Activated naive CD8-positive, alpha-beta T cell treated with anti-CD3 and anti-CD28 coated beads, Interleukin-2, amount 10 ng/mL, durations not matched to agents 7 days and 5 days (primary cell): ENCODE data around the gene ERN1. TPM values are rescaled to one million over a fixed set of nuclear protein-coding genes. Genes with fewer than 3 reads are reported as not detected.

ENCODE experiments used
- ATAC-seq: fragments of 150-1000 bp; cut with Tn5 transposase; one replicate; pipeline ENCODE4 v1.10.0; 2021; ENCODE audit warnings: low read depth, moderate library complexity
- POLR2A ChIA-PET: fragments of 350-600 bp; sonication (Branson Sonifier 250); formaldehyde crosslinking; loops from one replicate; lab custom pipeline; 2021; ENCODE audit warnings: antibody characterized with exemption; lab: Charles Lee
- DNase-seq: peaks from one replicate; pipeline ENCODE4 v3.0.0; 2021
- H3K27ac Mint-ChIP-seq: one replicate; pipeline ENCODE4 v1.8.0; 2022; ENCODE audit warnings: mild to moderate bottlenecking, mixed read lengths
- H3K27me3 Mint-ChIP-seq: one replicate; pipeline ENCODE4 v1.8.0; 2022; ENCODE audit warnings: mild to moderate bottlenecking, moderate library complexity, mixed read lengths
- H3K36me3 Mint-ChIP-seq: one replicate; pipeline ENCODE4 v1.8.0; 2021; ENCODE audit warnings: mild to moderate bottlenecking, mixed read lengths
- H3K4me1 Mint-ChIP-seq: one replicate; pipeline ENCODE4 v1.8.0; 2021; ENCODE audit warnings: mixed read lengths
- H3K4me3 Mint-ChIP-seq: one replicate; pipeline ENCODE4 v1.8.0; 2022; ENCODE audit warnings: mild to moderate bottlenecking, moderate library complexity, mixed read lengths
- H3K9me3 Mint-ChIP-seq: one replicate; pipeline ENCODE4 v1.8.0; 2021; ENCODE audit warnings: mixed read lengths
- total RNA-seq, 2 experiments: library from RNA; stranded (reverse); gene quantifications; one replicate each; pipeline ENCODE4 v1.2.3, GENCODE V29; 2021

The ERN1 gene
- total RNA-seq, 2 experiments from 2014 or later, result 38.6 to 45.3 TPM

- no peak overlapping the region for H3K27ac Mint-ChIP-seq
- no peak overlapping the region for H3K4me3 Mint-ChIP-seq
- H3K4me1 Mint-ChIP-seq, result peaks cover 8% of the 10 kb centered on the region
- DNase-seq (peak; percentile 19), ATAC-seq (no peak)
- H3K9me3 Mint-ChIP-seq, result peaks cover 1% of the 10 kb centered on the region
- POLR2A ChIA-PET, result interaction anchor here (0.5 to 1.2 kb wide), 3 partner anchors 12 to 14 kb away, joined by 3 to 6 read pairs (median 3); partner anchors contain the start of gene ICAM2
- no peaks in the 10 kb centered on the region for H3K27me3 Mint-ChIP-seq
- H3K36me3 Mint-ChIP-seq, result peaks cover 10% of the 10 kb centered on the region
Observed at GRCh38 chr17:64006361-64007088, 123.4 kb downstream of the ERN1 start.

- Mint-ChIP-seq H3K9me3 (peaks cover 1% of the 10 kb centered on the region), H3K27ac (no peak overlapping the region), H3K27me3 (no peaks in the 10 kb centered on the region), H3K4me1 (peaks cover 8% of the 10 kb centered on the region), H3K4me3 (no peak overlapping the region), H3K36me3 (peaks cover 7% of the 10 kb centered on the region)
- ATAC-seq (no peak), DNase-seq (no peak)
- POLR2A ChIA-PET, result interaction anchor here (0.7 kb wide), 1 partner anchor 15 kb away, joined by 3 read pairs; the partner anchor contains the start of gene ICAM2
Observed at GRCh38 chr17:64005734-64006167, 124.2 kb downstream of the ERN1 start.

- Mint-ChIP-seq H3K27me3 (no peaks in the 10 kb centered on the region), H3K9me3 (peaks cover 1% of the 10 kb centered on the region), H3K36me3 (peaks cover 5% of the 10 kb centered on the region), H3K4me3 (no peak overlapping the region), H3K4me1 (peaks cover 8% of the 10 kb centered on the region), H3K27ac (no peak overlapping the region)
- no peak for ATAC-seq
- no peak for DNase-seq
- POLR2A ChIA-PET, result interaction anchor here (0.8 kb wide), 1 partner anchor 15 kb away, joined by 3 read pairs; the partner anchor contains the start of gene ICAM2
Observed at GRCh38 chr17:64004903-64005733, 124.8 kb downstream of the ERN1 start.

- Mint-ChIP-seq H3K27me3 (no peaks in the 10 kb centered on the region), H3K9me3 (no peaks in the 10 kb centered on the region), H3K4me3 (no peak overlapping the region), H3K27ac (no peak overlapping the region), H3K4me1 (peaks cover 5% of the 10 kb centered on the region), H3K36me3 (no peaks in the 10 kb centered on the region)
- peak; percentile 6 for DNase-seq
- POLR2A ChIA-PET, result interaction anchor here (0.8 kb wide), 1 partner anchor 16 kb away, joined by 3 read pairs; the partner anchor contains the start of gene ICAM2
- no peak for ATAC-seq
Observed at GRCh38 chr17:64004218-64004770, 125.7 kb downstream of the ERN1 start.

GRCh38 chr17:64003526-64004121, 126.3 kb downstream of the ERN1 start:
- H3K27ac Mint-ChIP-seq, result no peak overlapping the region
- no peaks in the 10 kb centered on the region for H3K36me3 Mint-ChIP-seq
- H3K4me1 Mint-ChIP-seq, result peaks cover 2% of the 10 kb centered on the region
- ATAC-seq (no peak), DNase-seq (peak; percentile 16)
- no peak overlapping the region for H3K4me3 Mint-ChIP-seq
- no peaks in the 10 kb centered on the region for H3K9me3 Mint-ChIP-seq
- no peaks in the 10 kb centered on the region for H3K27me3 Mint-ChIP-seq
- POLR2A ChIA-PET, result no interaction called here

GRCh38 chr17:64002658-64003525, 127.1 kb downstream of the ERN1 start:
- DNase-seq (peak; percentile 26), ATAC-seq (no peak)
- H3K27me3 Mint-ChIP-seq, result no peaks in the 10 kb centered on the region
- no peaks in the 10 kb centered on the region for H3K9me3 Mint-ChIP-seq
- H3K4me1 Mint-ChIP-seq, result peaks cover 2% of the 10 kb centered on the region
- H3K36me3 Mint-ChIP-seq, result no peaks in the 10 kb centered on the region
- H3K4me3 Mint-ChIP-seq, result no peak overlapping the region
- POLR2A ChIA-PET, result no interaction called here
- H3K27ac Mint-ChIP-seq, result no peak overlapping the region

- Mint-ChIP-seq H3K4me3 (no peak overlapping the region), H3K27me3 (peaks cover under 1% of the 10 kb centered on the region), H3K36me3 (no peaks in the 10 kb centered on the region), H3K9me3 (no peaks in the 10 kb centered on the region), H3K4me1 (peaks cover 10% of the 10 kb centered on the region), H3K27ac (no peak overlapping the region)
- POLR2A ChIA-PET, result no interaction called here
- peak; percentile 27 for DNase-seq
- ATAC-seq, result no peak
Observed at GRCh38 chr17:64001763-64002529, 128.0 kb downstream of the ERN1 start.

- Mint-ChIP-seq H3K36me3 (no peaks in the 10 kb centered on the region), H3K4me1 (peaks cover 10% of the 10 kb centered on the region), H3K27me3 (peaks cover 9% of the 10 kb centered on the region), H3K9me3 (no peaks in the 10 kb centered on the region), H3K4me3 (no peak overlapping the region), H3K27ac (no peak overlapping the region)
- POLR2A ChIA-PET, result no interaction called here
- no peak for ATAC-seq
- peak; percentile 23 for DNase-seq
Observed at GRCh38 chr17:64001091-64001579, 128.8 kb downstream of the ERN1 start.

- POLR2A ChIA-PET, result interaction anchor here (1.2 to 2.6 kb wide), 3 partner anchors 17 to 51 kb away, joined by 4 to 15 read pairs (median 13); partner anchors contain the start of gene ICAM2
- Mint-ChIP-seq H3K27me3 (peaks cover 14% of the 10 kb centered on the region), H3K27ac (no peak overlapping the region), H3K4me1 (peaks cover 8% of the 10 kb centered on the region), H3K4me3 (no peak overlapping the region), H3K36me3 (no peaks in the 10 kb centered on the region), H3K9me3 (no peaks in the 10 kb centered on the region)
- DNase-seq, result peak; percentile 33
- ATAC-seq, result no peak
Observed at GRCh38 chr17:63999680-64000531, 130.0 kb downstream of the ERN1 start.

GRCh38 chr17:63998721-63999679, 130.9 kb downstream of the ERN1 start:
- peaks cover 19% of the 10 kb centered on the region for H3K27me3 Mint-ChIP-seq

More at GRCh38 chr17:63998721-63999679, 130.9 kb downstream of the ERN1 start:
- Mint-ChIP-seq H3K4me1 (peaks cover 9% of the 10 kb centered on the region), H3K27ac (peak overlapping the region; percentile 77), H3K9me3 (no peaks in the 10 kb centered on the region), H3K4me3 (peak overlapping the region; percentile 93), H3K36me3 (no peaks in the 10 kb centered on the region)
- DNase-seq (no peak), ATAC-seq (peak; percentile 17)
- POLR2A ChIA-PET, result interaction anchor here (0.9 to 2.6 kb wide), 4 partner anchors 18 to 147 kb away, joined by 3 to 15 read pairs (median 8); partner anchors contain the start of gene ICAM2
